ENCODE data around the gene STIP1. TPM values are rescaled to one million over a fixed set of nuclear protein-coding genes. Genes with fewer than 3 reads are reported as not detected.

The STIP1 gene
- total and polyA plus RNA-seq, 2 of the 4 experiments (the other 2 are of a cell fraction): 201 to 489 TPM

- Histone ChIP-seq H2AK9ac (replicated peaks; ENCODE audit: low read depth, low read length, poor library complexity) (no peak overlapping the region), H4K8ac (ENCODE audit: low read depth in 2 of 2, low read length in 2 of 2) (no peak overlapping the region), H2BK5ac (ENCODE audit: low read depth, low read length, poor library complexity, severe bottlenecking) (no peak overlapping the region), H3K4me1 (ENCODE audit: control insufficient read depth, insufficient read depth, low read length) (peaks cover 10% of the 10 kb centered on the region), H2BK120ac (ENCODE audit: low read depth, low read length) (no peak overlapping the region), H3K79me1 (ENCODE audit: low read depth in 1 of 2, low read length in 2 of 2) (peaks cover 0 to 17% of the 10 kb centered on the region in 2 experiments; a peak in 2 of 4 replicates), H3K14ac (replicated peaks; ENCODE audit: low read depth, low read length) (no peak overlapping the region), H3K56ac (ENCODE audit: extremely low read depth, insufficient read depth, low read length) (no peak overlapping the region), H3K27me3 (ENCODE audit: control insufficient read depth, insufficient read depth, low read length) (no peaks in the 10 kb centered on the region), H2BK20ac (ENCODE audit: low read depth, low read length) (no peak overlapping the region), H3K9me3 (ENCODE audit: control insufficient read depth, insufficient read depth, low read length) (no peaks in the 10 kb centered on the region), H3K9me1 (ENCODE audit: insufficient read depth, low read length) (no peaks in the 10 kb centered on the region; the same call in 1 of the 2 replicates), H3K23ac (ENCODE audit: low read depth, low read length) (no peak overlapping the region), H2BK15ac (ENCODE audit: low read depth, low read length) (no peak overlapping the region), H4K5ac (ENCODE audit: low read depth, low read length) (no peak overlapping the region), H3K4me3 (ENCODE audit: insufficient read depth, low read depth, low read length) (no peak overlapping the region), H2AFZ (replicated peaks; ENCODE audit: low read length, poor library complexity) (no peak overlapping the region), H3K9ac (ENCODE audit: low read depth, low read length) (no peak overlapping the region), H3K27ac (ENCODE audit: insufficient read depth, low read length) (no peak overlapping the region), H4K20me1 (ENCODE audit: insufficient read depth, low read length) (no peaks in the 10 kb centered on the region; the same call in 1 of the 2 replicates), H3K4ac (ENCODE audit: low read depth, low read length) (no peak overlapping the region), H3K36me3 (ENCODE audit: control insufficient read depth, insufficient read depth, low read length) (peaks cover 7% of the 10 kb centered on the region), H4K91ac (ENCODE audit: insufficient read depth, low read depth, low read length) (no peak overlapping the region), H2AK5ac (ENCODE audit: low read depth, low read length) (no peak overlapping the region), H3K18ac (ENCODE audit: low read depth, low read length) (no peak overlapping the region), H3K4me2 (ENCODE audit: low read depth, low read length) (no peak overlapping the region)
- no peak for DNase-seq
- ATAC-seq (ENCODE audit: low read depth): no peak
- 97% methylated on average over 4 of the region's 30 CpGs; no CpG with 5 or more reads in 1 of the 2 experiments for WGBS, 2 experiments (ENCODE audit: extremely low coverage in 2 of 2, insufficient read length in 1 of 2)
- intact Hi-C loops (cut with micrococcal nuclease): no loop called here
- in situ Hi-C loops (cut with MboI; ENCODE audit: low sequenced_read_pairs): no loop called here
- ChIA-PET CTCF (no interaction called here), POLR2A (ENCODE audit: unreplicated experiment) (no interaction called here)
- TF ChIP-seq MAZ (IDR thresholded peaks at IDR 0.05; ENCODE audit: borderline replicate concordance, low read depth, low read length) (no peak), USF2 (IDR thresholded peaks at IDR 0.05; ENCODE audit: low read depth, low read length) (no peak), MAFK (IDR thresholded peaks at IDR 0.05; ENCODE audit: low read depth, low read length) (no peak), POLR2A (IDR thresholded peaks at IDR 0.05; ENCODE audit: low read depth, low read length) (no peak), NFE2L2 (IDR thresholded peaks at IDR 0.05; ENCODE audit: low read depth, low read length) (no peak), RAD21 (IDR thresholded peaks at IDR 0.05; ENCODE audit: low read length) (no peak), FOS (IDR thresholded peaks at IDR 0.05; ENCODE audit: low read depth, low read length) (no peak), SMC3 (IDR thresholded peaks at IDR 0.05; ENCODE audit: low read depth, low read length) (no peak), CTCF (conservative IDR thresholded peaks at IDR 0.05; ENCODE audit: low read depth, low read length) (no peak), BHLHE40 (IDR thresholded peaks at IDR 0.05; ENCODE audit: low read depth, low read length) (no peak), ELK1 (IDR thresholded peaks at IDR 0.05; ENCODE audit: borderline replicate concordance, low read depth, low read length) (no peak), MXI1 (IDR thresholded peaks at IDR 0.05; ENCODE audit: borderline replicate concordance, low read depth, low read length) (no peak), CHD1 (IDR thresholded peaks at IDR 0.05; ENCODE audit: low read depth, low read length) (no peak), CEBPB (IDR thresholded peaks at IDR 0.05; ENCODE audit: low read depth, low read length) (no peak), RCOR1 (IDR thresholded peaks at IDR 0.05; ENCODE audit: insufficient replicate concordance, low read length) (no peak), RFX5 (IDR thresholded peaks at IDR 0.05; ENCODE audit: low read depth, low read length) (no peak)
- dilution Hi-C loops (cut with HindIII; ENCODE audit: low sequenced_read_pairs, unreplicated experiment): no loop called here
- no TSS peak for BruUV-seq (replicated peaks)
Measured at GRCh38 chr11:64211181-64211872, 25.4 kb downstream of the STIP1 start.
